Spleen (tissue), 7 donors: Measurements from ENCODE around the gene GATD1.

Experiments used
- CTCF ChIP-seq, 11 experiments: fragments of 200-600 bp in 7 of 11; fragments of 450-650 bp in 4 of 11; sonication (generic) in 4 of 11; IDR thresholded peaks in 8 of 11; conservative IDR thresholded peaks in 3 of 11; 1 replicate in 7 of 11; 2 replicates in 4 of 11; pipeline versions ENCODE4 v1.4.0 to v1.8.0; 2016 to 2021; ENCODE audit warnings: antibody characterized with exemption in 11 of 11, inconsistent platforms in 4 of 11, mild to moderate bottlenecking in 1 of 11
- POLR2A ChIP-seq, 3 donors: fragments of 450-650 bp; IDR thresholded peaks; one replicate each; pipeline ENCODE4 v1.5.1; 2017; ENCODE audit warnings: antibody characterized with exemption in 3 of 3, mild to moderate bottlenecking in 1 of 3
- donor health status: DM: no; HTN: no; CAD: no; lungs with moderate emphysema.
- donor health status: DM: no; HTN: no; CAD: no.
- donor health status: DM: no; HTN: no; CAD: no.

- TF ChIP-seq CTCF (IDR thresholded peaks at IDR 0.05 in 8 of 11, conservative IDR thresholded peaks at IDR 0.05 in 3 of 11), result no peak
- TF ChIP-seq POLR2A (IDR thresholded peaks at IDR 0.05), result no peak
Measured at GRCh38 chr11:773830-774229, 3.5 kb downstream of the GATD1 start.
